HG03442 (cell line): ENCODE measurements around the gene THAP8.

Source experiments
- ATAC-seq: cut with Tn5 transposase; IDR thresholded peaks from one replicate; pipeline ENCODE4 v1.9.1; 2021; ENCODE audit warnings: mild to moderate bottlenecking, moderate library complexity; ENCODE audit not compliant: unreplicated experiment

THAP8 gene

DNA sequence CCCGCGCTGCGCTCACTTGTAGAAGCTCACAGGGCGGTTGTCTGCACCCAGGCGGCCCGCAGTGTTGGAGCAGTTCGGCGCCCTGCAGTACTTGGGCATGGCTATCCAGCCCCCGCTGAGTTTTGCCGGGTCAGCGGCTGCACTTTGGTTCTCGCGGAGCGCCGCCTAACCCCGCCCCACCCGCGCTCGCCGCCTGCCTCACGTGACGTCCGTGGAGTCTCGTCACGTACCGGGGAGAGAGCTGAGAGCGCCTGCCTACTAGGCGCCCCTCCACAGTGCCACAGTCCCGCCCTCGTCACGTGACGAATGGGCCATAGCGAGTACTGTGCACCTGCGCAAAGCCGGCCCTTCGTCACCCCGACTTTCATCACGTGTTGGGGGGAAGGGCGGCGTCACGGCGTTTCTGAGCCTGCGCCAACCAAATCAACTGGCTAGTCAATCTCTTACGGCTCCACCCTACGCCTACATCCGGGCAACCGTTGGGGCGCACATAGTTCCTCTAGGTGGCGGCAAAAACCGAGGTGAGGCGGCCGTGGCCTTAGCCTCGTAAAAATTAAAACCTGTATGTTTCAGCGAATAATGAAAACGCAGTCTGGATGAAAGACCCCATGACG is at the start of gene THAP8:
Gene THAP8 (minus strand): TSS at position 167 of the 614 bp plus-strand sequence. CDS start 68 bp downstream, at position 99.
- peak; percentile 80 for ATAC-seq

DNA sequence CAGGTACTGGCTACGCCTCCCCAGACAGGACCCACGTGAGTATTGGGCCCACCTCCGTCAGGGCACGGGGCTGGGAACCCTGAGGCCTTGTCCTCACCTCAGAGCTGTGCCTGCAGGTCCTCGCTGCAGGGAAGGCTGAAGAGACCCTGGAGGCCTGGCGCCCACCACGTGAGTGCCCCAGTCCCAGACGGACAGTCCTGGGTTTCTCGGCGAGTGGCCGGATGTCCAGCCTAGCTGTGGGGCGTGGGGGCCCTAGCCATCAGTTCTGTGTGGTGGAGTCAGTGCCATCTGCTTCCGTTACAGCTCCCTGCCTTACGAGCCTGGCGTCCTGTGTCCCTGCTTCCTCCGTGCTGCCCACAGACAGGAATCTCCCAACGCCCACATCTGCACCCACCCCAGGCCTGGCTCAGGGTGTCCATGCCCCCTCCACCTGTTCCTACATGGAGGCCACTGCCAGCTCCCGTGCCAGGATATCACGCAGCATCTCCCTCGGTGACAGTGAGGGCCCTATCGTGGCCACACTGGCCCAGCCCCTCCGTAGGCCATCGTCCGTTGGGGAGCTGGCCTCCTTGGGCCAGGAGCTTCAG is 49.0 kb upstream of the THAP8 start:
- no peak for ATAC-seq

DNA sequence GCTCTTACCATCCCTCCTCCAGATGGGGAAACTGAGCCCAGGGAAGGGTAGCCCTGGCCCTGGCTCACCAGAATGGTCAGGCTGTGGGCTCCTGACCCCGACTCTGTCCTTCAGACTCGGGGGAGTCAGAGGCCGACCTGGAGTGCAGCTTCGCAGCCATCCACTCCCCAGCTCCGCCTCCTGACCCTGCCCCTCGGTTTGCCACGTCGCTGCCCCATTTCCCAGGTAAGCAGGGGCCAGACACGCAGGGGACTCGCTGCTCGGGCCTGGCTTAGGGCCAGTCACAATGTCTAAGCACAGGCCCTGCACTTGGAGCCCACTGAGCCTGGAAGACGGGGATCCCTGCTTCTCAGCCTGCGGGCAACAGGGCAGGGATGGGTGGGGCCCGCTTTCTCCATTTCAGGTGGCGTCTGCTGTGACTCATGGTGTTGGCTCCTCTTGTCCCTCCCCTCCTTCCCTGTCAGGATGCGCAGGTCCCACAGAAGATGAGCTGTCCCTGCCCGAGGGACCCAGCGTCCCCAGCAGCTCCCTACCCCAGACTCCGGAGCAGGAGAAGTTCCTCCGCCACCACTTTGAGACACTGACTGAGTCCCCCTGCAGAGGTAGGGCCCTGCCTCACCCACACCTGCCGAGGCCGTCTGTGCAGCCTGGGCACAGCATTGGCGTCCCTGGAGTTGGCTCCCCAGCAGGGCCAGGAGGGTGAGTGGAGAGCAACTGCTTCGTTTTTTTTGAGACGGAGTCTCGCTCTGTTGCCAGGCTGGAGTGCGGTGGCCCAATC is 47.7 kb upstream of the THAP8 start:
- no peak for ATAC-seq

DNA sequence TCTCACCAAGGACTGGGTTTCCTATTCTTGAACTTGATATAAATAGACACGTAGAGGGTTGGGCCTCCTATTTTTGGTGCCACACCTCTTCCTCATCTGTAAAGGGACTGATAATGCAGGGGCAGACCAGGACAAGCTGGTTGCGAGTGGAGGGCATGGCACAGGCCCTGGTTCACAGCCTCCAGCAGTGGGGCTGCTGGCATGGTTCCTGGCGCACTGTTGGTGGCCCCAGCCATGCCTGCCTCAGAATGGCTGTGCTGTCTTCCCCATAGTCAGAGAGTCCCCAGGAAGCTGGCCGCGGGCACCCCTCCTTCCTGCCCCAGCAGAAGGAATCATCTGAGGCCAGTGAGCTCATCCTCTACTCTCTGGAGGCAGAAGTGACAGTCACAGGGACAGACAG is 46.4 kb upstream of the THAP8 start:
- ATAC-seq, result no peak

DNA sequence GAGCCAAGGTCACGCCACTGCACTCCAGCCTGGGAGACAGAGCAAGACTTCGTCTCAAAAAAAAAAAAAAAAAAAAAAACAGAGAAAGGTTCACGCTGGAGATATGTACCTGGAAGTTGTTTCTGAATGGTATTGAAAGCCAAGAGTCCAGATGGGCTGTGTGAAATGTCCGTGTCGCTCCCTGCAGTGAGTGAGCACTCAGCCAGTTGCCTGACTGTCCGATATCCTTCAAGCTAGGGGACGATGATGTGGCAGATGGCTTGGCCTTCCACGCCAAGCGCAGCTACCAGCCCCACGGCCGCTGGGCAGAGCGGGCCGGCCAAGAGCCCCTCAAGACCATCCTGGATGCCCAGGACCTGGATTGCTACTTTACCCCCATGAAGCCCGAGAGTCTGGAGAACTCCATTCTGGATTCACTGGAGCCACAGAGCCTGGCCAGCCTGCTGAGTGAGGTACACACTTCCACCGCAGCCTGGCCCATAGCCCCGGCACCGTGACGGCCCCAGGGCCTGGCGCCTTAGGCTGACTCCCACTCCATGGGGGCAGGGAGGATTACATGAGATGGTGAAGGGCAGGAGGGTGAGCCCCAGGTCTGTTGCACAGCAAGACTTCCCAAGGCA is 45.2 kb upstream of the THAP8 start:
- no peak for ATAC-seq

- no peak for ATAC-seq
Measured at GRCh38 chr19:36097036-36097435, 43.0 kb upstream of the THAP8 start.

- no peak for ATAC-seq
Measured at GRCh38 chr19:36093687-36094086, 39.6 kb upstream of the THAP8 start.

GRCh38 chr19:36093146-36093662 is 39.1 kb upstream of the THAP8 start:
- peak; percentile 54 for ATAC-seq

DNA sequence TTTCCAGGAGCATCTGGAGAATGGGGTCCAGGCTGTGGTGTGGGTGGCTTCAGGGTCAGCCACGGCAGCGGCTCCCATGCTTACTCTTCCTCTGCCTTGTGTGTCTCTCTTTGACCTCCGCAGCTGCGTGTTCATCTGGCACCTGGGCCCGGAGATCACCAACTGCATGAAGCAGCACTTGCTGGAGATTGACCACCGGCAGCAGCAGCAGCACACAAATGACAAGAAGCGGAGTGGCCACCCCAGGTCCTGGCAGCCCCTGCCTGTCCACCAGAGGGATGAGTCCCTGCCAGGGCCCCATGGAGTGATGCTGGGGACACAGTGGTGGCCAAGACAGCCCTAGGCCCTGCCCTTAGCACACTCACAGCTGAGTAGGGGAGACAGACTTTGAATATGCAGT is 38.5 kb upstream of the THAP8 start:
- no peak for ATAC-seq

GRCh38 chr19:36090910-36091695 is 37.0 kb upstream of the THAP8 start:
- no peak for ATAC-seq

GRCh38 chr19:36089847-36090246 is 35.8 kb upstream of the THAP8 start:
- no peak for ATAC-seq

DNA sequence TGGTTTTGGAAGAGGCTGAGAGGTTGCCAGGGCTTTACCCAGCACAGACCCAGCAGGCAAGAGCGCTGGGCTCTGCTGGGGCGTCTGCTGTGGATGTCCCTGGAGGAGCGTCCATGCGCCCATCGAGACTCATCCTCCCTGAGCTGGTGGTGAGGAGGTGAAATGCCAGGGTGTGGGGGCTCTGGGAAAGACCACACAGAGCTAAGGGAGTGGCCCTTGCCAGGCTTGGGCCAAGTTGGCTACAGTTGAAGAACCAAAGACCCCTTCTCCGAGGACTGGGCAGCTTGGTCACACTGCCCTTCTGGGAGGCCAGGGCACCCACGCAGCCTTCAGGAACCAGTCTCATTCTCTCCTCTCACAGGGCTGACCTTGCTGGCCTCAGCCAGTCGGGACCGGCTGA is 32.2 kb upstream of the THAP8 start:
- no peak for ATAC-seq

DNA sequence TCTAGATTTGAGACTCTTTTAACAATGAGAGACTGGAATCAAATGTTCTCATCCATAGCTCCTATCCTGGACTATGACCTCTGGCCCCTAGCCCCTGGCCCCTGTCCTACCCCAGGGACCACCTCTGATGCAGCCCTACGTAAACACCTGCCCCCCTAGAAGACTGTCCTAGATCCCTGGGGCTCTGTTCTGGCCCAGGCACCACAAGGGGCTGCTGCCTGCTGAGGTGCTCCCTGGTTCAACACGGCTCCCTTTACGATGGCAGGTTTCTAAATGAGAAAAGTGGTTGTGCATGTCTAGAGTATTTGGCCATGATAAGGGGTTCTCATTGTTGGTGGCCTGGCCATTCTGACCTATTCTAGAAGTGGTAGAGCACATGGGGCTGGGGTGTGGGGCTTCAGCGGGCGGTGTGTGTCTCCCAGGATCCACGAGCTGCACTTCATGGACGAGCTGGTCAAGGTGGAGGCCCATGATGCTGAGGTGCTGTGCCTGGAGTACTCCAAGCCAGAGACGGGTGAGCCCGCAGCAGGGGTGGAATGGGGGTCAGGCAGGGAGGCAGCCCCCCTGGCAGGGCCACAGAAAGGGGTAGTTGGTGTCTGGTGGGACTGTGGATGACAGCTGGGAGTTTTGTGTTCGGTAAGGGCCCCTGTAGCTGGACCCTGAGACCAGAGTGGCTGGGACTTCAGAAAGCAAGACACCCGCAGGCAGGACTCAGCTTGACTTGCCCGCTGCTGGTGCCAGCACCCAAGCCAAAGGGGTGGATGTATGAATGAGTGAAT is 30.3 kb upstream of the THAP8 start:
- no peak for ATAC-seq

- ATAC-seq, result no peak
Measured at GRCh38 chr19:36082916-36083315, 28.8 kb upstream of the THAP8 start.

DNA sequence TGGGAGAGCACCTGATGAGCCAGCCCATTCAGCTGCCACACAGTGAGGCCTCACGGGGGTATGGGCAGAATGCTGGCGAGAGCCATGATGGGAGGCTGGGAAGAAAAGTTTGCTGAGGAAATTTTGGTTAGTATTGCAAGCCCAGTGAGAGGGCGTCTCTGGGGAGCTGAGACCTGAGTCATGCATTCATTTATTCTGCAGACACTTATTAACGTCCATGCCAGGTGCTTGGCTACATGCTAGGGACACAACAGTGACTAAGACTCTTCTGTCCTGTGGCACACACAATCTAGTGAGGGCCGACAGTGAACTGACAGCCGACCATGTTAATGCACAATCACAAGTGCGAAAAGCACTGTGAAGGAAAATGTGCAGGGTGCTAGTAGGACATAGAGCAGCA is 27.8 kb upstream of the THAP8 start:
- ATAC-seq, result no peak

DNA sequence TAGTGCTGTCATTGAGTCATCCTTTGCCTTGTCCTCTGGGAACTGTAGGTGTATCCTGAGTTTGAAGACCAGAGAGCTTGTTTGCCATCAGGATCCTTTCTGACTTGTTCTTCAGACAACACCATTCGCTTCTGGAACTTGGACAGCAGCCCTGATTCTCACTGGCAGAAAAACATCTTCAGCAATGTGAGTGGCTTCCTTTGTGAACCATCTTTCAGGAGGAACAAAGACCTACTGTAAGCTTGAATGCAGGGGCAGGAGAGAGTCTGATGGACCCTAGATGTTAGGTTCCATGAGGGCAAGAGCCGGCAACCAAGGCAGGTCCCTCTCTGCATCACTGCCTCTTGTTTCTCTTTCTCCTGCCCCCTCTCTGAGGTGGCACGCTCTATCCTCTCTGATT is 27.3 kb upstream of the THAP8 start:
- ATAC-seq, result no peak

DNA sequence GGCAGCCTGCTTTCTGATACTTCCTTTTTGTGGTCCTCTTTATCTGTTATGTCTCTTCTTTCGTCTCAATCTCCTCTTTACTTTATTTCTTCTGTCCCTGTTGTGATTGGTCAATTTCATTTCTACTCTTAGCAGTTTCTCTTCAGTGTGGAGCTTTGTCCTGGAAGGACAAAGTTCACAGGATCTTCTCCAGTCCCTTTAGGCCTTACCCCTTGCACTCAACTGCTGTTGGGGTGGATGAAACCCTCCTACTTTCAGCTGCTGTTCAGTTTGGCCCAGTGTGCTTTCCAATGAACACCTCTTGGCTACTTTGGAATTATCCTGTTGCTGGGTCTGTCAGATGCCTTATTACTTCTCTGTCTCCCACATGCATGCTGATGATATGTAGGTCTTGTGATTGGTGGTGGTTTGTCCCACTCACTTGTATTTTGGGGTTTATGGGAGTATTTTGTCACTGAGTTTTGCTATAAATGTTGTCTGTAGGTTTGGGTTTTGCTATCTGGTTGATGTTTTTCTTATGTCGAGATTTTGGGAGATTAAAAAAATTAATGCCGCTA is 25.4 kb upstream of the THAP8 start:
- no peak for ATAC-seq

DNA sequence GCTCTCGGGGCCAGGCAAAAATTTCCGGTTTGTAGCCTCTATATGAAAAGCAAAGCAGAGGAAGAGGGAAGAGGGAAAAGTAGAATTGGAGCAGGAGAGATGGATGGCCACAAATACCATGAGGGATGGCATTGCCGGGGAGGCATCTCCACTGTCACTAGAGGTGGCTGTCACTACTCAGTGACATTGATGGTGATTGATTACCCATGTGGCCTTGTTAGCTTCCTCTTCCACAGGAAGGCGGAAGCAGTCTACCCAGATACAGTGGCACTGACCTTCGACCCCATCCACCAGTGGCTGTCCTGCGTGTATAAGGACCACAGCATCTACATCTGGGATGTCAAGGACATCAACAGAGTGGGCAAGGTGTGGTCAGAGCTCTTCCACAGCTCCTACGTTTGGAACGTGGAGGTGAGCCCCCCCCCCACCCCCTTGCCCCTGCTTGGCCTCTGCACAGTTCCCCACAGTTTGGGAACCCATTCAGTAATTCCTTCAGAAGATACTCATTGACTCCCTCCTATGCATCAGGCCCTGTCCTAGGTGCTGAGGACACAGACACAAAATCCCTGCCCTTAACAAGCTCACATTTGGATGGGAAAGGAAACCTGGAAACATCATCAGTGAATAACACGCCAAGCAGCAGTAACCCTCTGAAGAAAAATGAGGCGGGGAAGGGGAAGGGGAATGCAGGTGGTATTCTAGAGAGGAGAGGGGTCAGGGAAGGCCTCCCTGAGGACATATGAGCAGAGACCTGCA is 19.2 kb upstream of the THAP8 start:
- no peak for ATAC-seq

- ATAC-seq, result no peak
Measured at GRCh38 chr19:36072081-36072480, 18.0 kb upstream of the THAP8 start.
